ENCODE results near the gene MEDAG.

MEDAG gene

GRCh38 chr13:30880151-30880855, 25.8 kb upstream of the MEDAG start:
- no peak for DNase-seq (ENCODE audit: low read depth)
- TF ChIP-seq, protein P1, sequence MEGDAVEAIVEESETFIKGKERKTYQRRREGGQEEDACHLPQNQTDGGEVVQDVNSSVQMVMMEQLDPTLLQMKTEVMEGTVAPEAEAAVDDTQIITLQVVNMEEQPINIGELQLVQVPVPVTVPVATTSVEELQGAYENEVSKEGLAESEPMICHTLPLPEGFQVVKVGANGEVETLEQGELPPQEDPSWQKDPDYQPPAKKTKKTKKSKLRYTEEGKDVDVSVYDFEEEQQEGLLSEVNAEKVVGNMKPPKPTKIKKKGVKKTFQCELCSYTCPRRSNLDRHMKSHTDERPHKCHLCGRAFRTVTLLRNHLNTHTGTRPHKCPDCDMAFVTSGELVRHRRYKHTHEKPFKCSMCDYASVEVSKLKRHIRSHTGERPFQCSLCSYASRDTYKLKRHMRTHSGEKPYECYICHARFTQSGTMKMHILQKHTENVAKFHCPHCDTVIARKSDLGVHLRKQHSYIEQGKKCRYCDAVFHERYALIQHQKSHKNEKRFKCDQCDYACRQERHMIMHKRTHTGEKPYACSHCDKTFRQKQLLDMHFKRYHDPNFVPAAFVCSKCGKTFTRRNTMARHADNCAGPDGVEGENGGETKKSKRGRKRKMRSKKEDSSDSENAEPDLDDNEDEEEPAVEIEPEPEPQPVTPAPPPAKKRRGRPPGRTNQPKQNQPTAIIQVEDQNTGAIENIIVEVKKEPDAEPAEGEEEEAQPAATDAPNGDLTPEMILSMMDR (IDR thresholded peaks at IDR 0.05; ENCODE audit: control insufficient read depth, insufficient read depth, low read depth, low read length, missing control alignments) = no peak
- no peak overlapping the region for H3K4me3 ChIP-seq (ENCODE audit: control insufficient read depth, low read depth, low read length)

GRCh38 chr13:30880856-30881155, 25.3 kb upstream of the MEDAG start:
- peak; percentile 84 for DNase-seq (ENCODE audit: low read depth)
- TF ChIP-seq, protein P1 (IDR thresholded peaks at IDR 0.05; ENCODE audit: control insufficient read depth, insufficient read depth, low read depth, low read length, missing control alignments) = no peak
- H3K4me3 ChIP-seq (ENCODE audit: control insufficient read depth, low read depth, low read length) = no peak overlapping the region

DNA sequence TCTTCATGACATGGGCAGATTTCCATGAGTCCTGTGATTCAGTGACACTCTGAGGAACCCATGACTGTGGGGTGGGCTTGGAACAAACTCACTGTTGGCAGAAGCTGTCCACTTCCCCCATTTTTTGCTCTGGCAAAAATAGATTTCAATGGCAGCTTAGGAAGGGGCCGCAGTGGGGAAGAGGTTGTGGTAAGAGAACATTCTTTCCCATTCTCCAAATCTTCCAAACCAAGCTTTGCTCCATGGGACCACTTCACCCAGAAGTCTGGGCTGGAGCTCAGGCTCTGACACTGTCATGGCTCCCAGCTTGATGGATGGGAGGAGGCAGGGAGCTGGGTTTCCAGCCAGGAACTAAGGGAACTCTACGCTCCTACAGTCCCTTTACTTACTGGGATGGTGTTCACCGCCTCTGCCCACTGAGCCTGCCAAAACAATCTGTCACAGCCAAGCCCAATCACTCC, 24.9 kb upstream of the MEDAG start:
- H3K4me3 ChIP-seq (ENCODE audit: control insufficient read depth, low read depth, low read length) = no peak overlapping the region
- DNase-seq (ENCODE audit: low read depth) = no peak
- TF ChIP-seq, protein P1 (IDR thresholded peaks at IDR 0.05; ENCODE audit: control insufficient read depth, insufficient read depth, low read depth, low read length, missing control alignments) = no peak

- TF ChIP-seq, protein P1 (IDR thresholded peaks at IDR 0.05; ENCODE audit: control insufficient read depth, insufficient read depth, low read depth, low read length, missing control alignments) = no peak
- no peak overlapping the region for H3K4me3 ChIP-seq (ENCODE audit: control insufficient read depth, low read depth, low read length)
- no peak for DNase-seq (ENCODE audit: low read depth)
Measured at GRCh38 chr13:30882026-30882850, 23.8 kb upstream of the MEDAG start.

DNA sequence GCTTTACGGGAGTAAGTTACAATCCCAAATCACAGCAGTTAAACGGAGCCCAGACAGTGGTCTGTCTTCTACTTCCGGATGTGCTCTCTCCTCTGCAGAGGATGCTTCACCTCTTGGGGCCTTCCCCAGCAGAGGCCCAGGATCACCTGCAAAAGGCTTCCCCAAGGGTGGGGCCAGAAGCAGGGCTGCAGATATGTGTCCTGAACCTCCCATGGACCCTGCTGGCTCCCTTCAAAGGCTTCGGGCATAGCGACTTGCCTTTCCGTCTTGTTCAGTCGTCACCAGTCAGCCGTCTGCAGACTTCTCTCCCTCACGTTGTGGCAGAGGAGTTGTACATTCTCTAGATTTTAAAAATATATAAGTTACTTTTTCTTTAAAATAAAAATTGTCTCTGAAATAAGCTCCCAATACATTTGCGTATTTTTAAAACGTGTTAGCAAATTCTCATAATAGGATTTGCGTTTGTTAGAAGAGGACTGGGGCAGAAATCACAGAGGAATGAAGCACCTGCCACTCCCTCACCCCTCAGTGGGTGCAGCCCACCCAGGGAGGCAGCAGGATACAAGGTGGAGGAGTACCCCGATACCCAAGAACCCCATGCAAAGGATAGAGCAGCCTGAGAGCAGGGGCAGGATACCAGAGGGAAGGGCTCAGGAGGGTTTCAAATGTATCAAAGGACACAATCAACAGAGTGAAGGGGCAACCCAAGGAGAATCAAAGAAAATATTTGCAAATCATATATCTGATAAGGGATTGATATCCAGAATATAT, 22.9 kb upstream of the MEDAG start:
- DNase-seq (ENCODE audit: low read depth) = no peak
- no peak overlapping the region for H3K4me3 ChIP-seq (ENCODE audit: control insufficient read depth, low read depth, low read length)
- TF ChIP-seq, protein P1 (IDR thresholded peaks at IDR 0.05; ENCODE audit: control insufficient read depth, insufficient read depth, low read depth, low read length, missing control alignments) = no peak

- TF ChIP-seq, protein P1 (IDR thresholded peaks at IDR 0.05; ENCODE audit: control insufficient read depth, insufficient read depth, low read depth, low read length, missing control alignments) = no peak
- no peak for DNase-seq (ENCODE audit: low read depth)
- H3K4me3 ChIP-seq (ENCODE audit: control insufficient read depth, low read depth, low read length) = no peak overlapping the region
Measured at GRCh38 chr13:30884543-30884942, 21.5 kb upstream of the MEDAG start.

Data from AG09309 (cell line).